Tibial artery (tissue), 4 donors: ENCODE measurements around the gene NANOS3.
A peak's percentile ranks its signal among the peaks of the same experiment; 100 is the strongest.

Experiments
- DNase-seq, 2 donors: peaks; one replicate each; pipeline ENCODE4 v3.0.0-alpha.2; 2019
- H3K27ac ChIP-seq, 2 donors: fragments of 200-600 bp; sonication (generic) in 1 of 2; 1 replicate in 1 of 2; 2 replicates in 1 of 2; pipeline ENCODE4 v1.5.1; 2018 to 2019; ENCODE audit warnings: mild to moderate bottlenecking in 1 of 2
- H3K27me3 ChIP-seq, 2 donors: fragments of 200-600 bp; sonication (generic) in 1 of 2; one replicate each; pipeline versions ENCODE4 v1.5.1 to v1.6.0; 2016 to 2019
- H3K36me3 ChIP-seq, 3 donors: fragments of 200-600 bp; sonication (generic) in 2 of 3; one replicate each; pipeline ENCODE4 v1.5.1; 2016 to 2019; ENCODE audit warnings: mild to moderate bottlenecking in 2 of 3
- H3K4me1 ChIP-seq, 4 donors: fragments of 200-600 bp; sonication (generic) in 2 of 4; 1 replicate in 3 of 4; 2 replicates in 1 of 4; pipeline ENCODE4 v1.5.1; 2016 to 2019
- H3K4me3 ChIP-seq, 2 donors: fragments of 200-600 bp; sonication (generic) in 1 of 2; 1 replicate in 1 of 2; 2 replicates in 1 of 2; pipeline ENCODE4 v1.5.1; 2018 to 2019; ENCODE audit warnings: mild to moderate bottlenecking in 2 of 2
- H3K9me3 ChIP-seq, 3 donors: fragments of 200-600 bp; sonication (generic) in 1 of 3; one replicate each; pipeline ENCODE4 v1.5.1; 2016 to 2019
- CTCF ChIP-seq, 2 experiments: fragments of 200-600 bp in 1 of 2; fragments of 450-650 bp in 1 of 2; IDR thresholded peaks; one replicate each; pipeline ENCODE4 v1.5.1; 2017 to 2019; ENCODE audit warnings: antibody characterized with exemption in 2 of 2, mild to moderate bottlenecking in 1 of 2, moderate library complexity in 1 of 2
- intact Hi-C: fragments of 100-400 bp; cut with DNase I; formaldehyde crosslinking; loops from one replicate; pipeline ENCODE4 v1.15.0; 2023; ENCODE audit warnings: low total_unique reads

Gene NANOS3

DNA sequence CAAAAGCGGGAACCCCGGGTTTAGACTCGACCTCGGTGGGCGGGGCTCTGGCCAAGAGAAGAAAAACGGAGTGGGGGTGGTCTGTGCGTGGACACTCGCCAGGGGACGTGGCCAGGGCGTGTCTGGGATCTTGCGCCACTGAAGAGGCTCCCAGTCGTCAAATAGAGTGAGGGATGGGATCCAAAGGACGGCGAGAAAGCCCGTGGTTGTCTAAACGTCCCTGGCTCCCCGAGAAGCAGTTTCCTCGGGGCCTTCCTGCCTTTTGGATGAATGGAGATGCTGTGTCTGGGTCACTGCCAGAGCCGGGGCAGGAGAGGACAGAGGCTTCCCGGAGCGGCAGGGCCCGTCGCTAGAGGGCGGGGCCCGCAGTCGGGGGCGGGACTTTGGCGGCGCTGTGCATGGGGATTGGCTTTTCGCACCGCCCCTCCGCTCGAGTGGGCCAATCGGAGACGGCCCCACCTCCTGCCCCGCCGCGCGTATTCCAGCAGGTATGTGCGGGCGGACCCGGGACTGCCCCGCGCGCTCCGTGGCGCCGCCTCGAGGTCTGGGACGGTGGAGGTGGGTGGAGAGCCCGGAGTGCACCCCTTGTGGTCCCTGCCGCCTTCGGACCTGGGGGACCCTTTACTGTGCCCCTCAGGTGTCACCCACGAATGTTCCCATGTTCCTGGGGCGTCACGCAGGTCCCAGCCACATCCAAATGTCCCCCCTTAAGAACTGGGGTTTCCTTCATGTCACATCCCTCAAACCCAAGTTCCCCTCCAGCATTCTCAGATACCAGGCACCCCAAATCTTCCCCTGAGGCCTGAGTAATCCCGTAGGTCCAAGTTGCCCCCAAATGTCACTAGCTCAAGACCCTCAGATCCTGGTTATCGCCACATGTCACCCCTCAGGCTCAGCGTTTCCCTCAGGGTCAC is 43.3 kb upstream of the NANOS3 start:
- Histone ChIP-seq H3K27me3 (no peaks in the 10 kb centered on the region), H3K4me1 (peaks cover 11 to 64% (median 57%) of the 10 kb centered on the region in 4 donors), H3K36me3 (peaks cover 24 to 56% (median 37%) of the 10 kb centered on the region in 3 donors), H3K4me3 (peak overlapping the region in 1 of 2 donors; percentile 21), H3K27ac (peak overlapping the region; percentile 99), H3K9me3 (no peaks in the 10 kb centered on the region)
- peak; percentile 95 to 98 for DNase-seq
- intact Hi-C loops = loop anchor here (5.0 kb wide), 1 partner anchor 36 kb away; the partner anchor contains the start of gene ZSWIM4
- TF ChIP-seq CTCF (IDR thresholded peaks at IDR 0.05) = peak; percentile 14 to 25

DNA sequence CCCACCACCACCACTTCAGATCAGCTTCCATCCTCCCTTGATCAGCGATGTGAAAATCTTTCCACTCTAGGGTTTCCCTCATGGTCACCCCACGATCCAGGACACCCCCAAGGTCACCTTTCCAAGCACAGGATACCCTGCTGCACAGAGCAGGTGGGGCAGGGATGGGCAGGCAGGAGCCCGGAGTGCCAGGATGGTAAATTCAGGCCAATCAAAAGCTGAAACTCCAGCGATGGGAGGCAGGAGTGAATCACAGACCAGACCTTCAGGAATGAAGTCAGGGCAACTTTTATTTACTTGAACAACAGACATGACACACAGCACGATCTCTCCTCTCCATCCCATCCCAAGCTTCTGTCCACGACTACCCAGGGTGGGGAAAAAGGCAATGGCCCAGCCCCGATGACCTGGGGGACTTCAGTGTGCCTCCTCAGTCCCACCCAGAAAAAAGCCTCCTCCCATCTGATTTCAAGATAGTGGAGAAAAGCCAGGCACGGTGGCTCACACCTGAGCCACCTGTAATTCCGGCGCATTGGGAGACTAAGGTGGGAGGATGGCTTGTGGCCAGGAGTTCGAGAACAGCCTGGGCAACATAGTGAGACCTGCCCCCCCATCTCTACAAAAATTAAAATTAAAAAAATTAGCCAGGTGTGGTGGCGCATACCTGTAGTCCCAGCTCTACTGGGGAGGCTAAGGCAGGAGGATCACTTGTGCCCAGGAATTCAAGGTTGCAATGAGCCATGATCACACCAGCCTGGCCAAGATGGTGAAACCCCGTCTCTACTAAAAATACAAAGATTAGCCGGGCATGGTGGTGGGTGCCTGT is 42.5 kb upstream of the NANOS3 start:
- H3K4me1 ChIP-seq = peaks cover 11 to 71% (median 63%) of the 10 kb centered on the region in 4 donors
- no peaks in the 10 kb centered on the region for H3K27me3 ChIP-seq
- peaks cover 24 to 47% (median 37%) of the 10 kb centered on the region in 3 donors for H3K36me3 ChIP-seq
- peak overlapping the region; percentile 99 for H3K27ac ChIP-seq
- intact Hi-C loops = loop anchor here (5.0 kb wide), 1 partner anchor 37 kb away; the partner anchor contains the start of gene ZSWIM4
- no peaks in the 10 kb centered on the region for H3K9me3 ChIP-seq
- no peak for TF ChIP-seq CTCF (IDR thresholded peaks at IDR 0.05)
- DNase-seq = no peak
- H3K4me3 ChIP-seq = no peak overlapping the region

DNA sequence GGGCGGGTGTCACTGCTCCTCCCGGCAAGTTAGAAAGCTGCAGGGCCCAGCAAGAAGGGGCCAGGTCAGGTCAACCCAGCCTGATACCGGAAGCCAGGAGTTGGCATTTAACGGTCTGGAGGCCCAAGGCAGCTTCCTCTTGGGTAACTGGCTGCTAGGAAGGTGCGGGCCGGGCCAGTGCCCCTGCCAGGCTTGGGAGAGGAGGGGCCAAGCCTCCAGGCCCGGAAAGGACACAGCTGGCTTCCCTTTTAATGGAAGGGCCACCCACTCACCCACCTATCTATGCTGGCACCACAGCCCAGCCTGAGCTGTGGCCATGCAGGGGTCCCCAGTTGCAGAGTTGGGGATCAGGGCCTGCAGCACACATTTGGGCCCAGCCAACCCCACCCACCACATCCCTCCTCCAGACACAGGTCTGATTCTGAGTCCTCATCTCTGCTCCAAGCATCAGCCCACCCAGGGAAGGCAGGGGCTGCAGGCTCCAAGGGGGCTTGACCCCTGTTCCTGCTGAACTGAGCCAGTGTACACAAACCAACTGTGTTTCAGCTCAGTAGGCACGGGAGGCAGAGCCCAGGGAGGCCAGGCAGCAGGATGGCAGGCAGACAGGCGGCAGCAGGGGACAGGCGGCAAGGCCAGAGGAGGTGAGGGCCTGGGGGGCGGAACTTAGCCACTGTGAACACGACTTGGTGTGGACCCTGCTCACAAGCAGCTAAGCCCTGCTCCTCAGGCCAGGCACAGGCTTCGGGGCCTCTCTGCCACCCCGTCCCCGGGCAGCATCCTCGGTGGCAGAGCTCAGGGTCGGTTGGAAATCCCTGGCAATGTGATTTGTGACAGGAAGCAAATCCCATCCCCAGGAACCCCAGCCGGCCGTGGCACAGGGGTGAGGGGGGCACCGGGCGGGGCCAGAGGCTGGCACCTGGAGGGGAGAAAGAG is 40.9 kb upstream of the NANOS3 start:
- DNase-seq = peak; percentile 64 to 84
- Histone ChIP-seq H3K4me1 (peaks cover 11 to 79% (median 65%) of the 10 kb centered on the region in 4 donors), H3K27me3 (no peaks in the 10 kb centered on the region), H3K9me3 (no peaks in the 10 kb centered on the region), H3K4me3 (peak overlapping the region in 1 of 2 donors; percentile 20), H3K27ac (peak overlapping the region; percentile 99), H3K36me3 (peaks cover 24 to 31% (median 27%) of the 10 kb centered on the region in 3 donors)
- TF ChIP-seq CTCF (IDR thresholded peaks at IDR 0.05) = no peak
- intact Hi-C loops = no loop called here

DNA sequence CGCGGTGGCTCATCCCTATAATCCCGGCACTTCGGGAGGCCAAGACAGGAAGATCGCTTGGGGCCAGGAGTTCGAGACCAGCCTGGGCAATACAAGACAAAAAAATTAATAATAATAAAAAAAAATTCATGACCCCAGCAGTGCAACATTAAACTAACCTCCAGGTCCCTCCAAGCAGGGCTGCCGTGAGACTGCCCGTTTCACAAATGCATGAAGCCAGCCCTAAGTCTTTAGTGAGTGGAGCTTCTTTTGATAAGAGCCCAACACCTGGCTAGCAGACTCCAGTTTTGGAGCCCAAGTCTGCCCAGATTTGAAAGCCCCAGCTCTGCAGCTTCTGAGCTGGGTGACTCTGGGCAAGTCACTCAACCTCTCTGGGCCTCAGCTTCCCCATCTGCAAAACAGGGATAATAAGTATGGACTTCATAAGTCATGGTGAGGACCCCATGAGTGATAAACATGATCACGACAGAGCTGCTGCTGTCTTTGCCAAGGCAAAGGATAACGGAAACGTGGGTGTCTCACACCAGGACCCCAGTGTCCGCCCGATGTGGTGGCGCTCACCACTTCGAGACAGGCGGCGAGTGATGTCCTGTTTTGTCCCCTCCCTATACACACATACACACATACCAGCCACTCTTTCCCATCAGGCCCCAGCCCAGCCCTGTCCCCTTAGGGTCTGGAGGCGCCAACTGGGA is 38.4 kb upstream of the NANOS3 start:
- H3K9me3 ChIP-seq = no peaks in the 10 kb centered on the region
- no peak for DNase-seq
- H3K4me1 ChIP-seq = peaks cover 18 to 84% (median 61%) of the 10 kb centered on the region in 4 donors
- peak overlapping the region; percentile 97 to 99 for H3K4me3 ChIP-seq
- no peaks in the 10 kb centered on the region for H3K27me3 ChIP-seq
- no peak for TF ChIP-seq CTCF (IDR thresholded peaks at IDR 0.05)
- intact Hi-C loops = no loop called here
- H3K27ac ChIP-seq = peak overlapping the region; percentile 99
- peaks cover 21 to 27% (median 24%) of the 10 kb centered on the region in 3 donors for H3K36me3 ChIP-seq
